Osteocyte (in vitro differentiated cells): Measurements from ENCODE around the gene S100B. TPM values are rescaled to one million over a fixed set of nuclear protein-coding genes. Genes with fewer than 3 reads are reported as not detected.

Experiments
- DNase-seq: peaks from one replicate; pipeline ENCODE4 v3.0.0; 2021; ENCODE audit warnings: mixed read lengths; ENCODE audit not compliant: unreplicated experiment; ENCODE audit errors: extremely low spot score
- H3K27ac Mint-ChIP-seq: one replicate; pipeline ENCODE4 v1.8.0; 2021; ENCODE audit warnings: mild to moderate bottlenecking, mixed read lengths; ENCODE audit not compliant: unreplicated experiment
- H3K27me3 Mint-ChIP-seq: one replicate; pipeline ENCODE4 v1.8.0; 2021; ENCODE audit warnings: mixed read lengths; ENCODE audit not compliant: unreplicated experiment
- H3K36me3 Mint-ChIP-seq: one replicate; pipeline ENCODE4 v1.8.0; 2021; ENCODE audit warnings: mixed read lengths; ENCODE audit not compliant: unreplicated experiment
- H3K4me1 Mint-ChIP-seq: one replicate; pipeline ENCODE4 v1.8.0; 2021; ENCODE audit warnings: mixed read lengths; ENCODE audit not compliant: unreplicated experiment
- H3K4me3 Mint-ChIP-seq: one replicate; pipeline ENCODE4 v1.8.0; 2021; ENCODE audit warnings: mild to moderate bottlenecking, moderate library complexity, mixed read lengths; ENCODE audit not compliant: unreplicated experiment
- H3K9me3 Mint-ChIP-seq: one replicate; pipeline ENCODE4 v1.8.0; 2021; ENCODE audit warnings: mixed read lengths; ENCODE audit not compliant: unreplicated experiment
- total RNA-seq: library from RNA; stranded (reverse); gene quantifications from 2 replicates; pipeline ENCODE4 v1.2.1, GENCODE V29; 2021
- TF ChIP-seq, protein P1 (sequence below): fragments of 200-600 bp; sonication (generic); IDR thresholded peaks from 2 replicates; pipeline ENCODE4 v1.5.0; 2021; ENCODE audit warnings: antibody characterized with exemption, mild to moderate bottlenecking, moderate library complexity

The S100B gene
- total RNA-seq, 1 donor from 2014 or later: not detected

- TF ChIP-seq, protein P1, sequence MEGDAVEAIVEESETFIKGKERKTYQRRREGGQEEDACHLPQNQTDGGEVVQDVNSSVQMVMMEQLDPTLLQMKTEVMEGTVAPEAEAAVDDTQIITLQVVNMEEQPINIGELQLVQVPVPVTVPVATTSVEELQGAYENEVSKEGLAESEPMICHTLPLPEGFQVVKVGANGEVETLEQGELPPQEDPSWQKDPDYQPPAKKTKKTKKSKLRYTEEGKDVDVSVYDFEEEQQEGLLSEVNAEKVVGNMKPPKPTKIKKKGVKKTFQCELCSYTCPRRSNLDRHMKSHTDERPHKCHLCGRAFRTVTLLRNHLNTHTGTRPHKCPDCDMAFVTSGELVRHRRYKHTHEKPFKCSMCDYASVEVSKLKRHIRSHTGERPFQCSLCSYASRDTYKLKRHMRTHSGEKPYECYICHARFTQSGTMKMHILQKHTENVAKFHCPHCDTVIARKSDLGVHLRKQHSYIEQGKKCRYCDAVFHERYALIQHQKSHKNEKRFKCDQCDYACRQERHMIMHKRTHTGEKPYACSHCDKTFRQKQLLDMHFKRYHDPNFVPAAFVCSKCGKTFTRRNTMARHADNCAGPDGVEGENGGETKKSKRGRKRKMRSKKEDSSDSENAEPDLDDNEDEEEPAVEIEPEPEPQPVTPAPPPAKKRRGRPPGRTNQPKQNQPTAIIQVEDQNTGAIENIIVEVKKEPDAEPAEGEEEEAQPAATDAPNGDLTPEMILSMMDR: no peak
- H3K27ac Mint-ChIP-seq: no peak overlapping the region
Observed at GRCh38 chr21:46646541-46647154, 41.8 kb upstream of the S100B start.

GRCh38 chr21:46645840-46646239 lies 41.0 kb upstream of the S100B start:
- peaks cover 4% of the 10 kb centered on the region for H3K4me1 Mint-ChIP-seq
- TF ChIP-seq, protein P1: no peak
- H3K4me3 Mint-ChIP-seq: no peak overlapping the region
- H3K9me3 Mint-ChIP-seq: no peaks in the 10 kb centered on the region
- peaks cover 75% of the 10 kb centered on the region for H3K36me3 Mint-ChIP-seq
- no peak overlapping the region for H3K27ac Mint-ChIP-seq
- no peaks in the 10 kb centered on the region for H3K27me3 Mint-ChIP-seq
- DNase-seq: no peak

More at GRCh38 chr21:46646541-46647154, 41.8 kb upstream of the S100B start:
- no peaks in the 10 kb centered on the region for H3K27me3 Mint-ChIP-seq
- no peak overlapping the region for H3K4me3 Mint-ChIP-seq
- peaks cover 77% of the 10 kb centered on the region for H3K36me3 Mint-ChIP-seq
- no peak for DNase-seq
- H3K4me1 Mint-ChIP-seq: peaks cover 3% of the 10 kb centered on the region
- H3K9me3 Mint-ChIP-seq: no peaks in the 10 kb centered on the region

- H3K4me1 Mint-ChIP-seq: peaks cover 23% of the 10 kb centered on the region
- no peaks in the 10 kb centered on the region for H3K9me3 Mint-ChIP-seq
- no peak overlapping the region for H3K27ac Mint-ChIP-seq
- H3K27me3 Mint-ChIP-seq: no peaks in the 10 kb centered on the region
- no peak overlapping the region for H3K4me3 Mint-ChIP-seq
- no peak for DNase-seq
- peaks cover 62% of the 10 kb centered on the region for H3K36me3 Mint-ChIP-seq
- TF ChIP-seq, protein P1: no peak
Observed at GRCh38 chr21:46643379-46644177, 38.7 kb upstream of the S100B start.

- Mint-ChIP-seq H3K36me3 (peaks cover 50% of the 10 kb centered on the region), H3K4me1 (peaks cover 41% of the 10 kb centered on the region), H3K9me3 (no peaks in the 10 kb centered on the region), H3K4me3 (no peak overlapping the region), H3K27ac (peak overlapping the region; percentile 39), H3K27me3 (no peaks in the 10 kb centered on the region)
- no peak for DNase-seq
- TF ChIP-seq, protein P1: no peak
Observed at GRCh38 chr21:46641656-46642055, 36.8 kb upstream of the S100B start.
